Nephron progenitor cell (in vitro differentiated cells): ENCODE data around the gene EFCC1.

ENCODE experiments used
- DNase-seq: peaks from one replicate; pipeline ENCODE4 v3.0.0; 2021
- H3K27ac Mint-ChIP-seq: 2 replicates; pipeline ENCODE4 v1.8.0; 2021; ENCODE audit warnings: mild to moderate bottlenecking, moderate library complexity, mixed read lengths
- H3K27me3 Mint-ChIP-seq: 2 replicates; pipeline ENCODE4 v1.8.0; 2021; ENCODE audit warnings: mild to moderate bottlenecking, low read depth, mixed read lengths; ENCODE audit not compliant: poor library complexity
- H3K36me3 Mint-ChIP-seq: 2 replicates; pipeline ENCODE4 v1.8.0; 2021; ENCODE audit warnings: low read depth, mixed read lengths
- H3K4me1 Mint-ChIP-seq: 2 replicates; pipeline ENCODE4 v1.8.0; 2021; ENCODE audit warnings: mixed read lengths
- H3K4me3 Mint-ChIP-seq: 2 replicates; pipeline ENCODE4 v1.8.0; 2021; ENCODE audit warnings: mild to moderate bottlenecking, moderate library complexity, mixed read lengths
- H3K9me3 Mint-ChIP-seq: 2 replicates; pipeline ENCODE4 v1.8.0; 2021; ENCODE audit warnings: mild to moderate bottlenecking, moderate library complexity, mixed read lengths
- CTCF ChIP-seq: fragments of 200-600 bp; sonication (generic); IDR thresholded peaks from 2 replicates; pipeline ENCODE4 v1.5.0; 2021; ENCODE audit warnings: antibody characterized with exemption

Gene EFCC1

GRCh38 chr3:129006864-129007263 lies 5.8 kb downstream of the EFCC1 start:
- no peak for TF ChIP-seq CTCF
- peaks cover 33% of the 10 kb centered on the region for H3K4me1 Mint-ChIP-seq
- no peak overlapping the region for H3K27ac Mint-ChIP-seq
- H3K9me3 Mint-ChIP-seq, result no peaks in the 10 kb centered on the region
- no peaks in the 10 kb centered on the region for H3K36me3 Mint-ChIP-seq
- H3K4me3 Mint-ChIP-seq, result no peak overlapping the region
- DNase-seq, result no peak
- H3K27me3 Mint-ChIP-seq, result peaks cover 53% of the 10 kb centered on the region

- Mint-ChIP-seq H3K4me3 (no peak overlapping the region), H3K9me3 (no peaks in the 10 kb centered on the region), H3K27me3 (peaks cover 43% of the 10 kb centered on the region), H3K27ac (no peak overlapping the region), H3K36me3 (no peaks in the 10 kb centered on the region), H3K4me1 (peaks cover 26% of the 10 kb centered on the region)
- DNase-seq, result no peak
- no peak for TF ChIP-seq CTCF
Measured at GRCh38 chr3:129007792-129008191, 6.7 kb downstream of the EFCC1 start.

GRCh38 chr3:129009266-129009665 lies 8.2 kb downstream of the EFCC1 start:
- H3K36me3 Mint-ChIP-seq, result no peaks in the 10 kb centered on the region
- no peak for TF ChIP-seq CTCF
- DNase-seq, result no peak
- no peaks in the 10 kb centered on the region for H3K9me3 Mint-ChIP-seq
- H3K27me3 Mint-ChIP-seq, result peaks cover 35% of the 10 kb centered on the region
- no peak overlapping the region for H3K4me3 Mint-ChIP-seq
- H3K27ac Mint-ChIP-seq, result no peak overlapping the region
- peaks cover 24% of the 10 kb centered on the region for H3K4me1 Mint-ChIP-seq

- TF ChIP-seq CTCF, result no peak
- no peaks in the 10 kb centered on the region for H3K9me3 Mint-ChIP-seq
- H3K4me1 Mint-ChIP-seq, result peaks cover 30% of the 10 kb centered on the region
- H3K4me3 Mint-ChIP-seq, result no peak overlapping the region
- no peak for DNase-seq
- peaks cover 23% of the 10 kb centered on the region for H3K27me3 Mint-ChIP-seq
- no peaks in the 10 kb centered on the region for H3K36me3 Mint-ChIP-seq
- no peak overlapping the region for H3K27ac Mint-ChIP-seq
Measured at GRCh38 chr3:129010310-129010956, 9.3 kb downstream of the EFCC1 start.

- H3K9me3 Mint-ChIP-seq, result no peaks in the 10 kb centered on the region
- no peak for TF ChIP-seq CTCF
- peaks cover 38% of the 10 kb centered on the region for H3K4me1 Mint-ChIP-seq
- H3K36me3 Mint-ChIP-seq, result no peaks in the 10 kb centered on the region
- DNase-seq, result no peak
- no peak overlapping the region for H3K27ac Mint-ChIP-seq
- no peak overlapping the region for H3K4me3 Mint-ChIP-seq
- peaks cover 5% of the 10 kb centered on the region for H3K27me3 Mint-ChIP-seq
Measured at GRCh38 chr3:129013491-129013891, 12.4 kb downstream of the EFCC1 start.

- Mint-ChIP-seq H3K4me1 (peaks cover 45% of the 10 kb centered on the region), H3K36me3 (no peaks in the 10 kb centered on the region), H3K9me3 (no peaks in the 10 kb centered on the region), H3K4me3 (no peak overlapping the region), H3K27ac (no peak overlapping the region), H3K27me3 (peaks cover 5% of the 10 kb centered on the region)
- no peak for TF ChIP-seq CTCF
- DNase-seq, result no peak
Measured at GRCh38 chr3:129014148-129014547, 13.0 kb downstream of the EFCC1 start.
